Measurements from ENCODE around the gene PTPRM.

Gene PTPRM

GRCh38 chr18:7629416-7629815 lies 62.3 kb downstream of the PTPRM start:
- no peak for DNase-seq (ENCODE audit: low read depth)

- no peak for DNase-seq (ENCODE audit: low read depth)
Measured at GRCh38 chr18:7630731-7631442, 63.8 kb downstream of the PTPRM start.

- DNase-seq (ENCODE audit: low read depth) = no peak
Measured at GRCh38 chr18:7632152-7633098, 65.3 kb downstream of the PTPRM start.

- DNase-seq (ENCODE audit: low read depth) = no peak
Measured at GRCh38 chr18:7633171-7633570, 66.1 kb downstream of the PTPRM start.

- no peak for DNase-seq (ENCODE audit: low read depth)
Measured at GRCh38 chr18:7635948-7636347, 68.8 kb downstream of the PTPRM start.

GRCh38 chr18:7637269-7637668 lies 70.2 kb downstream of the PTPRM start:
- DNase-seq (ENCODE audit: low read depth) = no peak

GRCh38 chr18:7638321-7638720 lies 71.2 kb downstream of the PTPRM start:
- DNase-seq (ENCODE audit: low read depth) = no peak

- DNase-seq (ENCODE audit: low read depth) = no peak
Measured at GRCh38 chr18:7641813-7642212, 74.7 kb downstream of the PTPRM start.

GRCh38 chr18:7642331-7642890 lies 75.3 kb downstream of the PTPRM start:
- DNase-seq (ENCODE audit: low read depth) = no peak

GRCh38 chr18:7645756-7646155 lies 78.6 kb downstream of the PTPRM start:
- no peak for DNase-seq (ENCODE audit: low read depth)

GRCh38 chr18:7646174-7646886 lies 79.2 kb downstream of the PTPRM start:
- no peak for DNase-seq (ENCODE audit: low read depth)

GRCh38 chr18:7647500-7647899 lies 80.4 kb downstream of the PTPRM start:
- no peak for DNase-seq (ENCODE audit: low read depth)

GRCh38 chr18:7657050-7657449 lies 89.9 kb downstream of the PTPRM start:
- no peak for DNase-seq (ENCODE audit: low read depth)

- DNase-seq (ENCODE audit: low read depth) = no peak
Measured at GRCh38 chr18:7657937-7658336, 90.8 kb downstream of the PTPRM start.

- no peak for DNase-seq (ENCODE audit: low read depth)
Measured at GRCh38 chr18:7658701-7659100, 91.6 kb downstream of the PTPRM start.

- DNase-seq (ENCODE audit: low read depth) = no peak
Measured at GRCh38 chr18:7661207-7661606, 94.1 kb downstream of the PTPRM start.

- DNase-seq (ENCODE audit: low read depth) = no peak
Measured at GRCh38 chr18:7662866-7663265, 95.8 kb downstream of the PTPRM start.

- no peak for DNase-seq (ENCODE audit: low read depth)
Measured at GRCh38 chr18:7663366-7664312, 96.5 kb downstream of the PTPRM start.

- DNase-seq (ENCODE audit: low read depth) = no peak
Measured at GRCh38 chr18:7666195-7666776, 99.2 kb downstream of the PTPRM start.

- no peak for DNase-seq (ENCODE audit: low read depth)
Measured at GRCh38 chr18:7668392-7668791, 101.3 kb downstream of the PTPRM start.

GRCh38 chr18:7669361-7669760 lies 102.2 kb downstream of the PTPRM start:
- DNase-seq (ENCODE audit: low read depth) = no peak

Measured in stimulated activated CD8-positive, alpha-beta memory T cell treated with anti-CD3 and anti-CD28 coated beads, Interleukin-4, amount 100 ng/mL, for 24 hours (primary cell).